Measurements from ENCODE around the gene SCAPER.
"Not testable (repeated sequence)": the region's sequence is repeated elsewhere in the genome, so short reads cannot be mapped to it uniquely, and the experiment has no call there.

DNA sequence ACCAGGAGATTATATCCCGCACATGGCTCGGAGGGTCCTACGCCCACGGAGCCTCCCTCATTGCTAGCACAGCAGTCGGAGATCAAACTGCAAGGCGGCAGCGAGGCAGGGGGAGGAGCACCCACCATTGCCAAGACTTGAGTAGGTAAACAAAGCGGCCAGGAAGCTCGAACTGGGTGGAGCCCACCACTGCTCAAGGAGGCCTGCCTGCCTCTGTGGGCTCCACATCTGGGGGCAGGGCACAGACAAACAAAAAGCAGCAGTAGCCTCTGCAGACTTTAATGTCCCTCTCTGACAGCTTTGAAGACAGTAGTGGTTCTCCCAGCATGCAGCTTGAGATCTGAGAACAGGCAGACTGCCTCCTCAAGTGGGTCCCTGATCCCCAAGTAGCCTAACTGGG, 86.2 kb downstream of the SCAPER start:
- TF ChIP-seq EZH2 (IDR thresholded peaks at IDR 0.05; ENCODE audit: borderline replicate concordance, insufficient read depth, low read length, poor library complexity, severe bottlenecking); POLR2AphosphoS5 (IDR thresholded peaks at IDR 0.05); EP300 (conservative IDR thresholded peaks at IDR 0.05; ENCODE audit: poor library complexity, severe bottlenecking); TAF1 (IDR thresholded peaks at IDR 0.05; ENCODE audit: low read depth); RAD21 (conservative IDR thresholded peaks at IDR 0.05): not testable (repeated sequence)
- TF ChIP-seq, protein P1, sequence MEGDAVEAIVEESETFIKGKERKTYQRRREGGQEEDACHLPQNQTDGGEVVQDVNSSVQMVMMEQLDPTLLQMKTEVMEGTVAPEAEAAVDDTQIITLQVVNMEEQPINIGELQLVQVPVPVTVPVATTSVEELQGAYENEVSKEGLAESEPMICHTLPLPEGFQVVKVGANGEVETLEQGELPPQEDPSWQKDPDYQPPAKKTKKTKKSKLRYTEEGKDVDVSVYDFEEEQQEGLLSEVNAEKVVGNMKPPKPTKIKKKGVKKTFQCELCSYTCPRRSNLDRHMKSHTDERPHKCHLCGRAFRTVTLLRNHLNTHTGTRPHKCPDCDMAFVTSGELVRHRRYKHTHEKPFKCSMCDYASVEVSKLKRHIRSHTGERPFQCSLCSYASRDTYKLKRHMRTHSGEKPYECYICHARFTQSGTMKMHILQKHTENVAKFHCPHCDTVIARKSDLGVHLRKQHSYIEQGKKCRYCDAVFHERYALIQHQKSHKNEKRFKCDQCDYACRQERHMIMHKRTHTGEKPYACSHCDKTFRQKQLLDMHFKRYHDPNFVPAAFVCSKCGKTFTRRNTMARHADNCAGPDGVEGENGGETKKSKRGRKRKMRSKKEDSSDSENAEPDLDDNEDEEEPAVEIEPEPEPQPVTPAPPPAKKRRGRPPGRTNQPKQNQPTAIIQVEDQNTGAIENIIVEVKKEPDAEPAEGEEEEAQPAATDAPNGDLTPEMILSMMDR (IDR thresholded peaks at IDR 0.05; ENCODE audit: poor library complexity, severe bottlenecking): not testable (repeated sequence)
- TF ChIP-seq, protein P2, sequence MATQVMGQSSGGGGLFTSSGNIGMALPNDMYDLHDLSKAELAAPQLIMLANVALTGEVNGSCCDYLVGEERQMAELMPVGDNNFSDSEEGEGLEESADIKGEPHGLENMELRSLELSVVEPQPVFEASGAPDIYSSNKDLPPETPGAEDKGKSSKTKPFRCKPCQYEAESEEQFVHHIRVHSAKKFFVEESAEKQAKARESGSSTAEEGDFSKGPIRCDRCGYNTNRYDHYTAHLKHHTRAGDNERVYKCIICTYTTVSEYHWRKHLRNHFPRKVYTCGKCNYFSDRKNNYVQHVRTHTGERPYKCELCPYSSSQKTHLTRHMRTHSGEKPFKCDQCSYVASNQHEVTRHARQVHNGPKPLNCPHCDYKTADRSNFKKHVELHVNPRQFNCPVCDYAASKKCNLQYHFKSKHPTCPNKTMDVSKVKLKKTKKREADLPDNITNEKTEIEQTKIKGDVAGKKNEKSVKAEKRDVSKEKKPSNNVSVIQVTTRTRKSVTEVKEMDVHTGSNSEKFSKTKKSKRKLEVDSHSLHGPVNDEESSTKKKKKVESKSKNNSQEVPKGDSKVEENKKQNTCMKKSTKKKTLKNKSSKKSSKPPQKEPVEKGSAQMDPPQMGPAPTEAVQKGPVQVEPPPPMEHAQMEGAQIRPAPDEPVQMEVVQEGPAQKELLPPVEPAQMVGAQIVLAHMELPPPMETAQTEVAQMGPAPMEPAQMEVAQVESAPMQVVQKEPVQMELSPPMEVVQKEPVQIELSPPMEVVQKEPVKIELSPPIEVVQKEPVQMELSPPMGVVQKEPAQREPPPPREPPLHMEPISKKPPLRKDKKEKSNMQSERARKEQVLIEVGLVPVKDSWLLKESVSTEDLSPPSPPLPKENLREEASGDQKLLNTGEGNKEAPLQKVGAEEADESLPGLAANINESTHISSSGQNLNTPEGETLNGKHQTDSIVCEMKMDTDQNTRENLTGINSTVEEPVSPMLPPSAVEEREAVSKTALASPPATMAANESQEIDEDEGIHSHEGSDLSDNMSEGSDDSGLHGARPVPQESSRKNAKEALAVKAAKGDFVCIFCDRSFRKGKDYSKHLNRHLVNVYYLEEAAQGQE (IDR thresholded peaks at IDR 0.05; ENCODE audit: borderline replicate concordance): not testable (repeated sequence)
